HepG2 (cell line): ENCODE measurements around the gene JADE3. TPM values are rescaled to one million over a fixed set of nuclear protein-coding genes. Genes with fewer than 3 reads are reported as not detected.

ENCODE experiments used
- ATAC-seq: fragments of 200-7000 bp; cut with Tn5 transposase; 3 replicates; pipeline ENCODE4 v1.9.1; 2020; ENCODE audit warnings: mild to moderate bottlenecking, moderate library complexity
- BruUV-seq: library from RNA; stranded (reverse); fragments of 400-500 nt; replicated peaks from 2 replicates; lab custom pipeline; 2021; lab: Mats Ljungman, UMichigan
- CTCF ChIA-PET: fragments of 300-600 bp; formaldehyde crosslinking; extraction: SDS; loops from one replicate; lab custom pipeline; 2021; ENCODE audit warnings: low total read pairs, inconsistent platforms, low intra/inter-chr PET ratio; lab: Yijun Ruan, JAX
- POLR2A ChIA-PET: fragments of 350-600 bp; sonication (Branson Sonifier 250); formaldehyde crosslinking; loops from one replicate; lab custom pipeline; 2020; ENCODE audit warnings: antibody characterized with exemption, inconsistent platforms; lab: Yijun Ruan, JAX
- DNase-seq: peaks from one replicate; pipeline ENCODE4 v3.0.0-alpha.2; 2015; ENCODE audit warnings: low spot score
- FAIRE-seq: peaks from 3 replicates; lab custom pipeline; 2011; peaks lifted over from hg19 to GRCh38; lab: Jason Lieb, UNC
- H2AFZ ChIP-seq: one replicate; pipeline ENCODE4 v1.6.1; 2011; ENCODE audit warnings: low read length, inconsistent platforms
- H3K27ac ChIP-seq: fragments of 300-600 bp; 3 replicates; pipeline ENCODE4 v1.8.0; 2011; ENCODE audit warnings: mixed run types, mild to moderate bottlenecking, mixed read lengths, low read length, inconsistent platforms; ENCODE audit not compliant: insufficient read depth; ENCODE audit errors: extremely low read length
- H3K27me3 ChIP-seq, 2 experiments: fragments of 200-600 bp in 1 of 2; 2 replicates in 1 of 2; 3 replicates in 1 of 2; pipeline versions ENCODE4 v1.6.0 to v1.8.0; 2011; ENCODE audit warnings: low read length in 2 of 2, mild to moderate bottlenecking in 2 of 2, moderate library complexity in 2 of 2, inconsistent platforms in 1 of 2; ENCODE audit not compliant: insufficient read depth in 2 of 2, control insufficient read depth in 1 of 2
- H3K36me3 ChIP-seq, 2 experiments: fragments of 200-600 bp in 1 of 2; replicated peaks in 1 of 2; 2 replicates in 1 of 2; 3 replicates in 1 of 2; pipeline versions ENCODE4 v1.5.1 to v1.8.0; 2011; ENCODE audit warnings: low read length in 2 of 2, inconsistent platforms in 1 of 2; ENCODE audit not compliant: insufficient read depth in 2 of 2, control insufficient read depth in 1 of 2
- H3K4me1 ChIP-seq: 2 replicates; pipeline ENCODE4 v1.5.1; 2012; ENCODE audit warnings: low read length, inconsistent platforms; ENCODE audit not compliant: insufficient read depth
- H3K4me2 ChIP-seq: 2 replicates; pipeline ENCODE4 v1.6.0; 2011; ENCODE audit warnings: low read depth, low read length, inconsistent platforms
- H3K4me3 ChIP-seq, 3 experiments: fragments of 200-600 bp in 1 of 3; sonication (generic), shearing (Covaris generic) in 1 of 3; replicated peaks in 1 of 3; 2 replicates each; pipeline ENCODE4 v1.5.1; 2011 to 2016; ENCODE audit warnings: low read length in 3 of 3, inconsistent platforms in 2 of 3, low read depth in 2 of 3, mild to moderate bottlenecking in 2 of 3, control low read depth in 1 of 3, mixed read lengths in 1 of 3; ENCODE audit not compliant: insufficient read depth in 1 of 3
- H3K79me2 ChIP-seq: one replicate; pipeline ENCODE4 v1.6.1; 2011; ENCODE audit warnings: low read length, inconsistent platforms; ENCODE audit not compliant: insufficient read depth
- H3K9ac ChIP-seq: 2 replicates; pipeline ENCODE4 v1.6.0; 2011; ENCODE audit warnings: mild to moderate bottlenecking, low read depth, low read length, inconsistent platforms; ENCODE audit not compliant: insufficient read depth
- H3K9me3 ChIP-seq: 2 replicates; pipeline ENCODE4 v1.5.1; 2012; ENCODE audit warnings: mild to moderate bottlenecking, low read length
- H4K20me1 ChIP-seq: 2 replicates; pipeline ENCODE4 v1.6.0; 2011; ENCODE audit warnings: inconsistent platforms, mild to moderate bottlenecking, low read length, moderate library complexity; ENCODE audit not compliant: insufficient read depth
- ERF ChIP-seq: IDR thresholded peaks from 2 replicates; pipeline ENCODE4 v1.6.1; 2018; ENCODE audit warnings: missing biosample characterization, missing genetic modification reagents
- GMEB1 ChIP-seq: sonication (generic); formaldehyde crosslinking; IDR thresholded peaks from 2 replicates; pipeline ENCODE4 v1.5.1; 2020; ENCODE audit warnings: missing genetic modification reagents, mild to moderate bottlenecking, borderline replicate concordance
- HNRNPH1 ChIP-seq: fragments of 200-400 bp; formaldehyde crosslinking; optimal IDR thresholded peaks from 2 replicates; pipeline ENCODE3; 2017; ENCODE audit warnings: mild to moderate bottlenecking, low read depth, low read length
- HNRNPL ChIP-seq: fragments of 200-400 bp; formaldehyde crosslinking; IDR thresholded peaks from 2 replicates; pipeline ENCODE4 v1.6.1; 2017; ENCODE audit warnings: mild to moderate bottlenecking, low read depth, low read length
- IKZF4 ChIP-seq: sonication (generic); formaldehyde crosslinking; IDR thresholded peaks from 2 replicates; pipeline ENCODE4 v1.5.1; 2020; ENCODE audit warnings: borderline replicate concordance, mild to moderate bottlenecking, low read depth, missing genetic modification reagents; ENCODE audit errors: not compliant biosample characterization
- IRX3 ChIP-seq: sonication (generic); formaldehyde crosslinking; IDR thresholded peaks from 2 replicates; pipeline ENCODE4 v1.8.1; 2023; ENCODE audit warnings: mild to moderate bottlenecking, low read depth, missing genetic modification reagents, borderline replicate concordance
- MTF2 ChIP-seq: sonication (generic); formaldehyde crosslinking; IDR thresholded peaks from 2 replicates; pipeline ENCODE4 v1.5.0; 2020; ENCODE audit warnings: missing genetic modification reagents, borderline replicate concordance
- RARG ChIP-seq: sonication (generic); formaldehyde crosslinking; IDR thresholded peaks from 2 replicates; pipeline ENCODE4 v1.4.0; 2020; ENCODE audit warnings: low read depth, mild to moderate bottlenecking, missing genetic modification reagents
- SP2 ChIP-seq: sonication (generic); formaldehyde crosslinking; IDR thresholded peaks from 2 replicates; pipeline ENCODE4 v1.5.1; 2020; ENCODE audit warnings: mild to moderate bottlenecking, missing genetic modification reagents
- ZMAT3 ChIP-seq: sonication (generic); formaldehyde crosslinking; conservative IDR thresholded peaks from 2 replicates; pipeline ENCODE4 v1.7.0; 2021; ENCODE audit warnings: missing genetic modification reagents
- ZNF501 ChIP-seq: sonication (generic); formaldehyde crosslinking; IDR thresholded peaks from 2 replicates; pipeline ENCODE4 v1.5.1; 2020; ENCODE audit warnings: mild to moderate bottlenecking, moderate library complexity, missing genetic modification reagents
- ZNF556 ChIP-seq: sonication (generic); formaldehyde crosslinking; IDR thresholded peaks from 2 replicates; pipeline ENCODE4 v1.4.0; 2020; ENCODE audit warnings: mild to moderate bottlenecking, missing genetic modification reagents, borderline replicate concordance
- WGBS: methylation state at CpG from one replicate; pipeline ENCODE4 v1.1.6; 2017; ENCODE audit warnings: low lambda C conversion rate; 5-methylcytosine and 5-hydroxymethylcytosine counted together
- in situ Hi-C: cut with HindIII; loops from 2 replicates; pipeline ENCODE4 v1.10.0; 2017; ENCODE audit warnings: low pct_unique_long_range_greater_than_20kb; ENCODE audit not compliant: extremely low pct_ligation_motif_present
- intact Hi-C: fragments of 100-400 bp; cut with micrococcal nuclease; formaldehyde crosslinking; loops from one replicate; pipeline ENCODE4 v1.10.0; 2022; ENCODE audit not compliant: unreplicated experiment
- polyA plus RNA-seq, 8 experiments: library from polyadenylated mRNA; depleted of rRNA in 3 of 8; stranded (reverse) in 7 of 8; unstranded in 1 of 8; fragments of >200 nt; fragmentation: Illumina TruSeq in 4 of 8; extraction: Trizol in 4 of 8; gene quantifications; 2 replicates each; pipeline versions ENCODE4 v1.2.1 to v1.2.3, GENCODE V29; 2011 to 2016; ENCODE audit warnings: low read depth in 4 of 8, missing spikeins in 1 of 8, mixed read lengths in 1 of 8; ENCODE audit not compliant: insufficient read depth in 1 of 8
- total RNA-seq, 5 experiments: library from RNA; depleted of rRNA; stranded (reverse); fragments of >200 nt; fragmentation: Illumina TruSeq; extraction: Trizol; gene quantifications; 2 replicates each; pipeline ENCODE4 v1.2.3, GENCODE V29; 2016; ENCODE audit warnings: low read depth in 1 of 5
- TF ChIP-seq, protein P1 (sequence below): IDR thresholded peaks from 2 replicates; pipeline ENCODE4 v1.4.0; 2020; ENCODE audit warnings: mild to moderate bottlenecking, missing genetic modification reagents

Gene JADE3
- total and polyA plus RNA-seq, 2 of the 13 experiments (the other 11 are each of a cell fraction or from before 2014, with no cell fraction given): 7.7 to 7.8 TPM

GRCh38 chrX:46903458-46904242 is 8.6 kb upstream of the JADE3 start (continued):
- TF ChIP-seq, protein P1, sequence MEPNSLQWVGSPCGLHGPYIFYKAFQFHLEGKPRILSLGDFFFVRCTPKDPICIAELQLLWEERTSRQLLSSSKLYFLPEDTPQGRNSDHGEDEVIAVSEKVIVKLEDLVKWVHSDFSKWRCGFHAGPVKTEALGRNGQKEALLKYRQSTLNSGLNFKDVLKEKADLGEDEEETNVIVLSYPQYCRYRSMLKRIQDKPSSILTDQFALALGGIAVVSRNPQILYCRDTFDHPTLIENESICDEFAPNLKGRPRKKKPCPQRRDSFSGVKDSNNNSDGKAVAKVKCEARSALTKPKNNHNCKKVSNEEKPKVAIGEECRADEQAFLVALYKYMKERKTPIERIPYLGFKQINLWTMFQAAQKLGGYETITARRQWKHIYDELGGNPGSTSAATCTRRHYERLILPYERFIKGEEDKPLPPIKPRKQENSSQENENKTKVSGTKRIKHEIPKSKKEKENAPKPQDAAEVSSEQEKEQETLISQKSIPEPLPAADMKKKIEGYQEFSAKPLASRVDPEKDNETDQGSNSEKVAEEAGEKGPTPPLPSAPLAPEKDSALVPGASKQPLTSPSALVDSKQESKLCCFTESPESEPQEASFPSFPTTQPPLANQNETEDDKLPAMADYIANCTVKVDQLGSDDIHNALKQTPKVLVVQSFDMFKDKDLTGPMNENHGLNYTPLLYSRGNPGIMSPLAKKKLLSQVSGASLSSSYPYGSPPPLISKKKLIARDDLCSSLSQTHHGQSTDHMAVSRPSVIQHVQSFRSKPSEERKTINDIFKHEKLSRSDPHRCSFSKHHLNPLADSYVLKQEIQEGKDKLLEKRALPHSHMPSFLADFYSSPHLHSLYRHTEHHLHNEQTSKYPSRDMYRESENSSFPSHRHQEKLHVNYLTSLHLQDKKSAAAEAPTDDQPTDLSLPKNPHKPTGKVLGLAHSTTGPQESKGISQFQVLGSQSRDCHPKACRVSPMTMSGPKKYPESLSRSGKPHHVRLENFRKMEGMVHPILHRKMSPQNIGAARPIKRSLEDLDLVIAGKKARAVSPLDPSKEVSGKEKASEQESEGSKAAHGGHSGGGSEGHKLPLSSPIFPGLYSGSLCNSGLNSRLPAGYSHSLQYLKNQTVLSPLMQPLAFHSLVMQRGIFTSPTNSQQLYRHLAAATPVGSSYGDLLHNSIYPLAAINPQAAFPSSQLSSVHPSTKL: 0 out of 2 replicates have a peak, but pooled peaks have one; percentile 9
- TF ChIP-seq ERF (CRISPR knock-in tag): peak; percentile 47; the same call in 1 of the 2 replicates

DNA sequence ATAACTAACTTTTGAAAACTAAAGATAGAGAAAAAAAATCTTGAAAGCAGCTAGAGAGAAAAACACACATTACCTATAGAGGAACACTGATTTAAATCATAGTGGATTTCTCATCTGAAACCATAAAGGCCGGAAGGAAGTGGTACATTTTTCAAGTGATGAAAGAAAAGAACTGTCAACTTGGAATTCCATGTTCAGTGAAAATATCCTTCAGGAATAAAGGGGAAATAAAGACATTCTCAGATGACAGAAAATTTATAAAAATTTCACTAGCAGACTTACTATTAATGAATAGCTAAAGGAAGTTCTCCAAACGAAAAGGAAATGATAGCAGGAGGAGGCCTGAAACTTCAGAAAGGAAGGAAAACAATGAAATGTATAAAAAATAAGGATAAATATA is 7.6 kb upstream of the JADE3 start:
- intact Hi-C loops: loop anchor here (1.0 to 5.0 kb wide), 4 partner anchors 48 to 178 kb away; no protein-coding TSS in a partner anchor
- TF ChIP-seq SP2 (CRISPR knock-in tag) (no peak), HNRNPL (no peak), ZNF501 (CRISPR knock-in tag) (no peak), MTF2 (CRISPR knock-in tag) (no peak), HNRNPH1 (no peak), ZNF556 (CRISPR knock-in tag) (no peak), GMEB1 (CRISPR knock-in tag) (no peak), ZMAT3 (CRISPR knock-in tag) (no peak), IRX3 (CRISPR knock-in tag) (no peak), RARG (CRISPR knock-in tag) (no peak), IKZF4 (CRISPR knock-in tag) (no peak)

More for the DNA sequence above, 7.6 kb upstream of the JADE3 start:
- no peak overlapping the region for H3K27ac ChIP-seq
- no peak overlapping the region for H3K4me3 ChIP-seq
- H3K9me3 ChIP-seq: no peaks in the 10 kb centered on the region
- FAIRE-seq: no peak
- POLR2A ChIA-PET: no interaction called here
- no peaks in the 10 kb centered on the region for H3K36me3 ChIP-seq
- H3K4me1 ChIP-seq: 0 out of 2 replicates have a peak, but pooled peaks cover 5% of the 10 kb centered on the region
- CTCF ChIA-PET: interaction anchor here (0.8 to 2.1 kb wide), 4 partner anchors 9 to 189 kb away, joined by 3 to 33 read pairs (median 9); no protein-coding TSS in a partner anchor
- H3K4me2 ChIP-seq: no peak overlapping the region
- H3K9ac ChIP-seq: no peak overlapping the region
- no peaks in the 10 kb centered on the region for H4K20me1 ChIP-seq
- in situ Hi-C loops: no loop called here
- no TSS peak for BruUV-seq
- no peak overlapping the region for H2AFZ ChIP-seq
- DNase-seq: no peak
- WGBS: 81% methylated on average over 2 of the region's 2 CpGs
- ATAC-seq: no peak
- no peaks in the 10 kb centered on the region for H3K27me3 ChIP-seq
- H3K79me2 ChIP-seq: no peaks in the 10 kb centered on the region
